Body of pancreas (tissue), 4 donors: ENCODE data around the gene GNAZ. TPM values are rescaled to one million over a fixed set of nuclear protein-coding genes. Genes with fewer than 3 reads are reported as not detected.

ENCODE experiments used
- ATAC-seq: fragments of 150-250 bp; one replicate; pipeline ENCODE4 v1.9.1; 2016
- DNase-seq, 4 donors: peaks; one replicate each; pipeline ENCODE4 v3.0.0-alpha.2; 2019
- H3K27ac ChIP-seq, 4 donors: fragments of 200-600 bp; sonication (generic); 1 replicate in 3 of 4; 2 replicates in 1 of 4; pipeline versions ENCODE4 v1.5.1 to v1.6.1; 2016 to 2019; ENCODE audit warnings: mild to moderate bottlenecking in 1 of 4, mixed read lengths in 1 of 4, moderate library complexity in 1 of 4
- H3K27me3 ChIP-seq, 2 donors: fragments of 200-600 bp; sonication (generic); one replicate each; pipeline ENCODE4 v1.6.0; 2016; ENCODE audit warnings: mild to moderate bottlenecking in 1 of 2
- H3K36me3 ChIP-seq, 2 donors: fragments of 200-600 bp; sonication (generic); replicated peaks in 1 of 2; 2 replicates each; pipeline ENCODE4 v1.5.1; 2016; ENCODE audit warnings: low read depth in 2 of 2; ENCODE audit not compliant: insufficient read depth in 1 of 2
- H3K4me1 ChIP-seq: fragments of 200-600 bp; sonication (generic); one replicate; pipeline ENCODE4 v1.6.0; 2016
- H3K4me3 ChIP-seq, 2 donors: fragments of 200-600 bp; sonication (generic); 1 replicate in 1 of 2; 2 replicates in 1 of 2; pipeline ENCODE4 v1.5.1; 2016 to 2019
- H3K9me3 ChIP-seq, 3 donors: fragments of 200-600 bp; sonication (generic); 1 replicate in 2 of 3; 2 replicates in 1 of 3; pipeline ENCODE4 v1.5.1; 2016
- POLR2A ChIP-seq, 3 donors: fragments of 450-650 bp; IDR thresholded peaks; one replicate each; pipeline ENCODE4 v1.6.1; 2016; ENCODE audit warnings: antibody characterized with exemption in 3 of 3, mild to moderate bottlenecking in 2 of 3
- WGBS, 2 donors: methylation state at CpG; one replicate each; pipeline ENCODE4 v1.1.5; 2017; 5-methylcytosine and 5-hydroxymethylcytosine counted together
- intact Hi-C: fragments of 100-400 bp; cut with DNase I; formaldehyde crosslinking; loops from one replicate; pipeline ENCODE4 v1.15.1; 2023
- total RNA-seq, 2 donors: library from RNA; depleted of rRNA; stranded (reverse); fragments of >200 nt; gene quantifications; one replicate each; pipeline ENCODE4 v1.1.0, GENCODE V29; 2016
- TF ChIP-seq, protein P1 (sequence below), 7 experiments: fragments of 450-650 bp in 4 of 7; fragments of 200-600 bp in 3 of 7; sonication (generic) in 3 of 7; IDR thresholded peaks; one replicate each; pipeline ENCODE4 v1.5.1; 2016 to 2019; ENCODE audit warnings: antibody characterized with exemption in 7 of 7

GNAZ gene
- total RNA-seq, 2 donors from 2014 or later: 0.33 to 2.3 TPM

GRCh38 chr22:23038334-23038642 is 32.0 kb upstream of the GNAZ start:
- WGBS, 2 donors: 81 to 82% methylated on average over 6 of the region's 6 CpGs
- no peak for DNase-seq
- H3K27me3 ChIP-seq: no peaks in the 10 kb centered on the region
- no peaks in the 10 kb centered on the region for H3K9me3 ChIP-seq
- no peak overlapping the region for H3K27ac ChIP-seq
- intact Hi-C loops: no loop called here
- H3K36me3 ChIP-seq: no peaks in the 10 kb centered on the region
- H3K4me1 ChIP-seq: no peaks in the 10 kb centered on the region
- ATAC-seq: no peak
- TF ChIP-seq POLR2A (IDR thresholded peaks at IDR 0.05): no peak
- TF ChIP-seq, protein P1, sequence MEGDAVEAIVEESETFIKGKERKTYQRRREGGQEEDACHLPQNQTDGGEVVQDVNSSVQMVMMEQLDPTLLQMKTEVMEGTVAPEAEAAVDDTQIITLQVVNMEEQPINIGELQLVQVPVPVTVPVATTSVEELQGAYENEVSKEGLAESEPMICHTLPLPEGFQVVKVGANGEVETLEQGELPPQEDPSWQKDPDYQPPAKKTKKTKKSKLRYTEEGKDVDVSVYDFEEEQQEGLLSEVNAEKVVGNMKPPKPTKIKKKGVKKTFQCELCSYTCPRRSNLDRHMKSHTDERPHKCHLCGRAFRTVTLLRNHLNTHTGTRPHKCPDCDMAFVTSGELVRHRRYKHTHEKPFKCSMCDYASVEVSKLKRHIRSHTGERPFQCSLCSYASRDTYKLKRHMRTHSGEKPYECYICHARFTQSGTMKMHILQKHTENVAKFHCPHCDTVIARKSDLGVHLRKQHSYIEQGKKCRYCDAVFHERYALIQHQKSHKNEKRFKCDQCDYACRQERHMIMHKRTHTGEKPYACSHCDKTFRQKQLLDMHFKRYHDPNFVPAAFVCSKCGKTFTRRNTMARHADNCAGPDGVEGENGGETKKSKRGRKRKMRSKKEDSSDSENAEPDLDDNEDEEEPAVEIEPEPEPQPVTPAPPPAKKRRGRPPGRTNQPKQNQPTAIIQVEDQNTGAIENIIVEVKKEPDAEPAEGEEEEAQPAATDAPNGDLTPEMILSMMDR (IDR thresholded peaks at IDR 0.05): no peak
- no peak overlapping the region for H3K4me3 ChIP-seq

DNA sequence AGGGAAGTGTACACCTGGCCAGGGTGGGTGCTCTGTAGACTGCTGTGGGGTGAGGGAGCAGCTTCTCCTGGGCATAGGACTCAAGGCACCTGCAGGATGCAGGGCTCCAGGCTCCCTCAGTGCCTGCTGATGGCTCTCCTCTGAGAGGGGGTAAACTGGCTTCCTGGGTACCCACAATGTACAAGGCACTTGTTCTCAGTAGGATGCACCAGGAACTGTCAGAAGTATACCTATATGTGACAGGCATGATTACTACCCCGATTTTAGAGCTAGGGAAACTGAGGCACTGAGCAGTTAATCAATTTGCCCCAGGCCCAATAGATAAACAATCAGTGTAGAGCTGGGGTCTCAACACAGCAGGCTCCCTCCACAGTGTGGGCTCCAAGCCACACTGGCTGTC is 31.4 kb upstream of the GNAZ start:
- no peak for TF ChIP-seq POLR2A (IDR thresholded peaks at IDR 0.05)
- TF ChIP-seq, protein P1 (IDR thresholded peaks at IDR 0.05): no peak
- ATAC-seq (no peak), DNase-seq (no peak)
- Histone ChIP-seq H3K27me3 (no peaks in the 10 kb centered on the region), H3K4me3 (no peak overlapping the region), H3K36me3 (no peaks in the 10 kb centered on the region), H3K27ac (no peak overlapping the region), H3K9me3 (no peaks in the 10 kb centered on the region), H3K4me1 (no peaks in the 10 kb centered on the region)
- WGBS, 2 donors: 53% methylated on average over 1 of the region's 1 CpG; no CpG with 5 or more reads in 1 of the 2 donors
- intact Hi-C loops: no loop called here

DNA sequence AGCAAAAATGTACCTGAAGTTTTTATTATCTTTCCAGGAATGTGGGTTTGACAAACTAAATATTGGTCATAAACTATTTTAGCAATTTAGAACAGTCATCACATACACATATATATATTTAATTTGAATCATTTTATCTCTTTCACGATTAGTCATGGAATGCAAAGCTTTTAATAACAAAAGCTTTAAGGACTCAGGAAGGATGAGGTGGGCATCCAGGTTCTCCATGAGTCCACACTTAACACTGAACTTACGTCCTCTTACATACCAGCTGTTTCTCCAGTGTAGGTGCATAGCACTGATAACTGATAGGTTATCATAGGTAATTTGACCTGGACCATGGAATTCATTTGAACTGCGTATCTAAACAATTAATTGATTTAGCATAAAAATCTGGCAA is 28.1 kb upstream of the GNAZ start:
- no peaks in the 10 kb centered on the region for H3K4me1 ChIP-seq
- H3K27ac ChIP-seq: no peak overlapping the region
- no peaks in the 10 kb centered on the region for H3K9me3 ChIP-seq
- WGBS, 2 donors: 41 to 44% methylated on average over 3 of the region's 3 CpGs
- no peaks in the 10 kb centered on the region for H3K36me3 ChIP-seq
- no peak for ATAC-seq
- H3K4me3 ChIP-seq: no peak overlapping the region
- H3K27me3 ChIP-seq: no peaks in the 10 kb centered on the region
- DNase-seq: no peak
- intact Hi-C loops: no loop called here
- TF ChIP-seq, protein P1 (IDR thresholded peaks at IDR 0.05): no peak
- no peak for TF ChIP-seq POLR2A (IDR thresholded peaks at IDR 0.05)

DNA sequence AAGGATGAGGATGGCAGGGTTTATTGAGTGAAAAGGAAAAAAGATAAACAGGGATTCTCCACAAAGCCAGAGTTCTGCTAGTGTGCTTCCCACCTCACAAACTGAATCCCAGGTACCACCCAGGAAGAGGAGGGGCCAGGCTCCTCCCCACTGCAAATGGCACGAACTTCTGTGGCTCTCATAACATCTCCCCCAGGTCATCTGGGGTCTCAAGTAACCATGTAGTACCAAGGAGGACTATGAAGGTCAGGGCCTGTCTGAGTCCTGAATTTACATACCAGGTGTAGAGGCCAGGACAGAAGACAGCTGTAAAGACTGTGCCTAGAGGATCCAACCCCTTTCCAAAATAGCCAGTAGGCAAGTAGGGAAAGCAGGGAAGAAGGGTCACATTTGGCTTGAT is 25.7 kb upstream of the GNAZ start:
- Histone ChIP-seq H3K36me3 (no peaks in the 10 kb centered on the region), H3K9me3 (peaks cover 0 to 7% (median 0%) of the 10 kb centered on the region in 3 donors), H3K27me3 (no peaks in the 10 kb centered on the region), H3K4me1 (no peaks in the 10 kb centered on the region), H3K4me3 (no peak overlapping the region), H3K27ac (no peak overlapping the region)
- ATAC-seq: no peak
- 40 to 50% methylated on average over 1 of the region's 1 CpG for WGBS, 2 donors
- TF ChIP-seq, protein P1 (IDR thresholded peaks at IDR 0.05): no peak
- TF ChIP-seq POLR2A (IDR thresholded peaks at IDR 0.05): no peak
- no peak for DNase-seq
- intact Hi-C loops: no loop called here

DNA sequence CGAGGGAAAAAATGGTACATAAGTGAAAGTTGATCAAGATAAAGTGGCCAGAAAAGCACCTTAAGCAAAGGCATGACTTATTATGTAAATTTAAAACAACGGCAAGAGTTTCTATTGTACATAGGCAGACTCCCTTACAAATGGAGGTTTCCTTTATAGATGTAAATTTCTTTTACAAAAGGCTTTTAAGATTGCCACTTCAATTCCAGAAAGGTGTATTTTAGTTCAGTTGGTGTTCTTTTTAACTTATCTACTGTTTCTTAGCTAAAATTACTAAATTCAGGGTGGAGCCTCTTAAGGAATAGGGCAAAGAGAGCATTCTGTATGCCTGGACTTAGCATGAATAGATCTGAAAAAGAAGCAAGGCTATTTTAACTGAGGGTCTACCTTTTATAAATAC is 24.9 kb upstream of the GNAZ start:
- 43 to 50% methylated on average over 2 of the region's 2 CpGs for WGBS, 2 donors
- Histone ChIP-seq H3K27ac (no peak overlapping the region), H3K9me3 (peaks cover 0 to 7% (median 0%) of the 10 kb centered on the region in 3 donors), H3K27me3 (no peaks in the 10 kb centered on the region), H3K4me1 (no peaks in the 10 kb centered on the region), H3K4me3 (no peak overlapping the region), H3K36me3 (no peaks in the 10 kb centered on the region)
- DNase-seq (no peak), ATAC-seq (no peak)
- intact Hi-C loops: no loop called here
- TF ChIP-seq, protein P1 (IDR thresholded peaks at IDR 0.05): no peak
- TF ChIP-seq POLR2A (IDR thresholded peaks at IDR 0.05): no peak
